Middle frontal gyrus (tissue), 1 donor: ENCODE results near the gene NCOA7.
"Not testable (repeated sequence)": the region's sequence is repeated elsewhere in the genome, so short reads cannot be mapped to it uniquely, and the experiment has no call there.

Source experiments
- DNase-seq: peaks from one replicate; pipeline ENCODE4 v3.0.0-alpha.2; 2015; ENCODE audit warnings: low spot score; ENCODE audit errors: extremely low spot score

NCOA7 gene

GRCh38 chr6:125944896-125945295 is 154.1 kb downstream of the NCOA7 start:
- no peak for DNase-seq

DNA sequence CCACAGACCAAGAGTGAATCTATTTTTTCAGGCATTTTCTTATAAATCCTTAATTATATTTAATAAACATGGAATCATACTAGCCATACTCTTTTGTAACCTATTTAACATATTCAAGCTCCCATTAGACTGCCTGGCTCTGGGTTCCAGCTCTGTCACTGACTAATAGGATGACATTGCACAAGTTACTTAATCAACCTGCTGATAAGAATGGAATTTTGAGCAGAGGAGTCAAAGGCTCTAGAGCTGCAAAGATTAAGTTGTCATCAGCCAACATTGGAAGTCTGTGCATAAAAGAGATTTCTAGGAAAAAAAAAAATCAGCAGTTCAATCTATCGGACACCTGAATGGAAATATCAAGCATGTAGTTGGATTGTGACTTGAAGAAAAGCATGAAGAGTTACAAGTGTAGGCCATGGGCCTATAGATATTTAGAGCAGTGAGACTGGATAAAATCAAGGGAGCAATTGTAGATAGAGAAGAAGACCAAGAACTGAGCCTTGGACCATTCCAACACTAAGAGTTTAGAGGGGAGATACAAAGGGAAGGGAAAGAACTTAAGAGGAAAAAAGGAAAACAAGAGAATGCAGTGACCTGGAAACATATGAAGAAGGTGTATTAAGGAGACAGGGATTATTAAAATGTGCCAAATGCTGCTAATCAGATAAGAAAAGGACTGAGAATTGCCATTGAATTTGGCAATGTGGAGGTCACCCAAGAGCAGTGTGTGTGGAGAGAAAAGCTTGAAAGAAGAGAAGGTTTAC is 154.8 kb downstream of the NCOA7 start:
- no peak for DNase-seq

GRCh38 chr6:125947615-125948014 is 156.9 kb downstream of the NCOA7 start:
- DNase-seq = no peak

GRCh38 chr6:125948455-125948854 is 157.7 kb downstream of the NCOA7 start:
- DNase-seq = no peak

GRCh38 chr6:125949069-125949468 is 158.3 kb downstream of the NCOA7 start:
- DNase-seq = no peak

GRCh38 chr6:125950293-125950692 is 159.5 kb downstream of the NCOA7 start:
- no peak for DNase-seq

DNA sequence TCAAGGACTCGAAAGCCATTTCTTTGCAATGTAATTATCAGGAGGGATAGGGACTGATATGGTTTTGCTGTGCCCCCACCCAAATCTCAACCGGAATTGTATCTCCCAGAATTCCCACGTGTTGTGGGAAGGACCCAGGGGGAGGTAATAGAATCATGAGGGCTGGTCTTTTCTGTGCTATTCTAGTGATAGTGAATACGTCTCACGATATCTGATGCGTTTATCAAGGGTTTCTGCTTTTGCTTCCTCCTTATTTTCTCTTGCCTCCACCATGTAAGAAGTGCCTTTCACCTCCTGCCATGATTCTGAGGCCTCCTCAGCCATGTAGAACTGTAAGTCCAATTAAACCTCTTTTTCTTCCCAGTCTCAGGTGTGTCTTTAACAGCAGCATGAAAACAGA is 160.0 kb downstream of the NCOA7 start:
- not testable (repeated sequence) for DNase-seq

DNA sequence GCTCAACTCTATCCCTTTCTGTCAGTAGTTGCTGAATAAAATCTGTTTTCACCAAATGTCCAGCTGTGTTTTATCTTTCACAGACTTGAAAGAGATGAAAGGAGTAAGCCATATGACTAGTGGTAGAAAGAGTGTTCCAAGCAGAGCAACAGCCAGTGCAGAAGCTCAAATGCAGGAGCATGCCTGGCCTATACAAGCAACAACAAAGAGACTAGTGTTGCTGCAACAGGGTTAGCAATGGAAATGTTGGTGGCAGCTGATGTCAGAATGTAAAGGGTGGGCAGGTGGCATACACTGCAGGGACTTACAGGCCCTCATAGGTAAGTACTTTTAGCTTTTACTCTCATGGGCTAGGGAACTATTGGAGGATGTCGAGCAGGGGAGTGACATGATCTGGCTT is 160.6 kb downstream of the NCOA7 start:
- no peak for DNase-seq

GRCh38 chr6:125952764-125953501 is 162.2 kb downstream of the NCOA7 start:
- DNase-seq = no peak

DNA sequence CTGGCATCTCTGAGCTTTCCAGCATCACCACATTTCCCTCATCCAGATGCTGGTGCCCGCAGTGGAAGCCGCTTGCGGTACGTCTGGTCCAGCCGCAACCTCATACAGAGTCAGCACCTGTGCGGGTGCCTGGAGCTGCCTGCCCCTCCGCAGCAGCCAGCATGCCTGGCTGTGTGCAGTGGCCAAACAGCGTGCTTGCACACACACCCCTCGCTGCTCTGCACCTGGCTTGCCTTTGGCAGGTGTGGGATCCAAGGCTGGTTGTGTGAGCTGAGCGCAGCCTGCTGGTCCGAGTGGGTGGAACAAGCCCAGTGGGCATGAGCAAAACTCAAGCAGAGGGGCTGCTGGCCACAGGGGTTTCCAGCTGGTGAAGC is 162.7 kb downstream of the NCOA7 start:
- no peak for DNase-seq

GRCh38 chr6:125954735-125955339 is 164.1 kb downstream of the NCOA7 start:
- DNase-seq = no peak

- DNase-seq = no peak
Observed at GRCh38 chr6:125955973-125956372, 165.2 kb downstream of the NCOA7 start.

- DNase-seq = peak; percentile 99
Observed at GRCh38 chr6:125956506-125957390, 166.0 kb downstream of the NCOA7 start, which contains the start of gene HINT3. HINT3 (plus strand) TSS chr6:125956770; CDS start chr6:125956978, 208 bp downstream.

GRCh38 chr6:125957391-125957693 is 166.6 kb downstream of the NCOA7 start:
- DNase-seq = no peak

DNA sequence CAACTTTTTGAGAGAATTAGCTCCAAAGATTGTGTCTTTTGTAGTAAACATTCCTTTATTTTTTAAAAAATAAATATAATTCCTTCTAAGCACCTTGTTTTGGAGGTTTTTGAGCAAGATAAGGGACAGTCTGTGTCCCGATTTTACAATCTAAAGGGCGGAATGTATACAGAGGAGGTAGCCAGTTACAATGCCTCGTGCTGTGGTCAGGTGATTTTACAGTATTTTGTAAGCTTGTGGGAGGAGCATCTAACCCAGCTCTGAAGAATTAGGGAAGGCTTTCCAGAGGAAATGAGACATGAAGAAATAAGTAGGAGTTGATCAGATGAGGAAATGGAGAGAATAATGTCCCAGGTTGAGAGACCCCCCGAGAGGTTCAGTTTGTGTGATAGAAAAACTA is 167.1 kb downstream of the NCOA7 start:
- DNase-seq = no peak

DNA sequence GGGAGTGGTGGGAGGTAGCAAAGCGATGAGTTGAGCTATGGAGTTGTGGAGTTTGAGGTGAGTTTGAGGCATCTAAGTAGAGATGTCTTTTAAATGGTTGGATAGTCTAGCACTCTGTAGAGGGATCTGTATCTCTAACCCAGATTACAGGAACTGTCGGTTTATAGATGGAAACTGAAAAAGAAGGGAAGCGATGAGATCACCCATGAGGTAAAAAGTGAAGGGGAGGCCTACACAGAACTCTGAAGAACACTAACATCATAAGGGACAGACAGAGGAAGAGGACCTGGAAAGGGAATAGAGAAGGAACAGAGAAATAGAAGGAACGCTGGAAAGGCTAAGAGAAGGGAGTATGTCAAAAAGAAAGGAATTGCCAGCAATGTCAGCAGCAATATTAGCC is 168.3 kb downstream of the NCOA7 start:
- no peak for DNase-seq

- DNase-seq = no peak
Observed at GRCh38 chr6:125961117-125961516, 170.4 kb downstream of the NCOA7 start.

DNA sequence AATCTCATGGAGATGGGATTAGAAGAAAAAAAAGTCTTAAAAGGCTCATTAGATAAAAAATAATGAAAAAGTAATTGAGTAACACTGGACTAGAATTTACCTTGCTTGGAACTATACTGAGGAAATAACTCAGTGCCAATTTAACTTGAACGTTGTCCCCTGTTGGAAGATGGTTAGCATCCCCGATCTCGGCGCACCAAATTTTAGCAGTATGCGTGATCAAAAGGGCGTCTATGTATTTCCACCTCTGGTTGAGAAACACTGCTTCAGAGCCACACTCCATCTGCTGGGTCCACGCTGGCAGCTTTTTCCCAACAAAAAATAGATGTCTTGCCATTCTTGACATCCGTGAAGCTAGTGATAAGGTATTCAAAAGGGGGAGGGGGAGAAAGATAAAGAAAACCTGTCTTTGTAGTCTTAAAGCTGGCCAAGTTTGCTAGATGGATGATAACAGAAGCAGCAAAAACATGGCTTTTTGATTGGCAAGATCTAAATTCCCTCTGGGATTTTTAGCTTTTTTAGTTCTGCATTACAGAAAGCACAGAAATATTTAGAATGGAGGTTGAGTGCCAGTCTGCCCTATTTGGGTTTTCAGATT is 172.2 kb downstream of the NCOA7 start:
- no peak for DNase-seq

DNA sequence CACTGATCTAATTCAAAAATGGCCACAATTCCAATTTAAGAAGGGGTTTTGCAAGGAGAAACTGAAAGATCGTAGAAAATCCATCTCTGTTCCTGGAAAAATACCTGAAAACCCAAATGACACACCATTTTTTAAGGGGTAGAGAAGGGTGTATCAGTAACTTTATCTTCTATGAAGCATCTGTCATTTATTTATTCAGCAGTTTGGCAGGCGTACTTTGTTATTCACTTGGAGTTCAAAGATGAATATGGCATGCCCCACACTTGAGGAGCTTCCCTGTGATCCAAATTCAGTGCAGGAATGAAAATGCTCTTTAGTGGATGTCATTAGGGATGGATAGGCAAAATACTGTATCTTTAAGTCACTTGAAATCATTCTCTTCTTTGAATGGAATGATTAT is 173.1 kb downstream of the NCOA7 start:
- no peak for DNase-seq

GRCh38 chr6:125966569-125966968 is 175.8 kb downstream of the NCOA7 start:
- DNase-seq = no peak

DNA sequence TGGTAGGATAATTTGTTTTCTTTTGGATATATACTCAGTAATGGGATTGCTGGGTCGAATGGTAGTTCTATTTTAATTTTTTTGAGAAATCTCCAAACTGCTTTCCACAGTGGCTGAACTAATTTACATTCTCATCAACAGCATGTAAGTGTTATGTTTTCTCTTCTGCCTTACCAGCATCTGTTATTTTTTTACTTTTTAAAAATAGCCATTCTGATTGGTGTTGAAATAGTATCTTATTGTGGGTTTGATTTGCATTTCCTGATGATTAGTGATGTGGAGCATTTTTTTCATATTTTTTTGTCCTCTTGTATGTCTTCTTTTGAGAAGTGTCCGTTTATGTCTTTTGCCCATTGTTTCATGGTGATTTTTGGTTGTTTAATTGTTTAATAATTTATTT is 177.7 kb downstream of the NCOA7 start:
- no peak for DNase-seq
